HEK293 (cell line): ENCODE data around the gene ALG6.

Source experiments
- CTCF ChIP-seq: fragments of 450-650 bp; formaldehyde crosslinking; IDR thresholded peaks from 2 replicates; pipeline ENCODE4 v1.5.1; 2016; ENCODE audit warnings: missing biosample characterization, missing genetic modification characterization
- GLI2 ChIP-seq: fragments of 450-650 bp; formaldehyde crosslinking; IDR thresholded peaks from 2 replicates; pipeline ENCODE4; 2017; ENCODE audit warnings: missing biosample characterization, missing genetic modification characterization, low read depth, borderline replicate concordance
- HOXD13 ChIP-seq: sonication (generic); formaldehyde crosslinking; IDR thresholded peaks from 2 replicates; pipeline ENCODE4 v1.8.0; 2022; ENCODE audit warnings: missing genetic modification reagents, borderline replicate concordance
- ZBTB20 ChIP-seq: fragments of 450-650 bp; formaldehyde crosslinking; IDR thresholded peaks from 2 replicates; pipeline ENCODE4 v1.5.1; 2016; ENCODE audit warnings: missing biosample characterization, missing genetic modification characterization
- ZNF311 ChIP-seq: fragments of 450-650 bp; formaldehyde crosslinking; IDR thresholded peaks from 2 replicates; pipeline ENCODE4 v1.5.1; 2017; ENCODE audit warnings: missing biosample characterization, missing genetic modification characterization, borderline replicate concordance
- ZNF394 ChIP-seq: fragments of 450-650 bp; formaldehyde crosslinking; IDR thresholded peaks from 2 replicates; pipeline ENCODE4 v1.5.1; 2016; ENCODE audit warnings: missing biosample characterization, missing genetic modification characterization, mild to moderate bottlenecking, moderate library complexity, borderline replicate concordance
- ZNF580 ChIP-seq: fragments of 450-650 bp; formaldehyde crosslinking; IDR thresholded peaks from 2 replicates; pipeline ENCODE4 v1.5.1; 2016; ENCODE audit warnings: missing biosample characterization, missing genetic modification characterization
- ZNF830 ChIP-seq: fragments of 450-650 bp; IDR thresholded peaks from 2 replicates; pipeline ENCODE4 v1.5.0; 2018; ENCODE audit warnings: missing biosample characterization, missing genetic modification characterization, low read depth, mild to moderate bottlenecking, moderate library complexity

DNA sequence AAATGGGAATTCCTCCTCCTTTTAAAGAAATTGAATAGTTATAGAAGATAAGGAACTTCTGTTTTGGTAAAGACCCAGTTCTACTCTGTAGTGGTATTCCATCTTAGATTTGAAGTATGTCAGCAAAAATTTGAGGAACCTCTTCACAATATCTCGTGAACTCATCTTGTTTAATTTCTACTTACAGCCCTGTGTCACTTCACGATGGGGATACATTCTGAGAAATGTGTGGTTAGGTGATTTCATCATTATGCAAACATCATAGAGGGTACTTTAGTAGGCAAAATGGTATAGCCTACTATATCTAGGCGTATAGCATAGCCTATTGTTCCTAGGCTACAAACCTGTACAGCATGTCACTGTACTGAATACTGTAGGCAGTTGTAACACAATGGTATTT, 36.0 kb downstream of the ALG6 start:
- TF ChIP-seq GLI2 (tag by site-specific recombination) (no peak), ZNF394 (tag by site-specific recombination) (no peak), ZNF311 (no peak), ZNF830 (tag by site-specific recombination) (no peak), ZBTB20 (tag by site-specific recombination) (no peak), ZNF580 (no peak), HOXD13 (no peak), CTCF (tag by site-specific recombination) (no peak)
